OCI-LY1 (cell line): Measurements from ENCODE around the gene IFT57.
"Not testable (repeated sequence)": the region's sequence is repeated elsewhere in the genome, so short reads cannot be mapped to it uniquely, and the experiment has no call there.

ENCODE experiments used
- H2AFZ ChIP-seq: fragments of 200-600 bp; sonication (generic), shearing (Covaris generic); 2 replicates; pipeline ENCODE4 v1.6.0; 2014; ENCODE audit warnings: antibody characterized with exemption, mild to moderate bottlenecking, low read length
- H3F3A ChIP-seq: fragments of 200-600 bp; sonication (generic), shearing (Covaris generic); 2 replicates; pipeline ENCODE4 v1.6.0; 2014; ENCODE audit warnings: mild to moderate bottlenecking, antibody characterized with exemption, low read length, moderate library complexity; ENCODE audit not compliant: insufficient read depth
- H3K27ac ChIP-seq: fragments of 200-600 bp; sonication (generic); 2 replicates; pipeline ENCODE4 v1.5.1; 2014; ENCODE audit warnings: low read length, mixed run types, mild to moderate bottlenecking, low read depth; ENCODE audit not compliant: poor library complexity, severe bottlenecking
- H3K27me3 ChIP-seq: fragments of 200-600 bp; sonication (generic); 2 replicates; pipeline ENCODE4 v1.6.0; 2014; ENCODE audit warnings: antibody characterized with exemption, mild to moderate bottlenecking, low read length, moderate library complexity; ENCODE audit not compliant: insufficient read depth
- H3K36me3 ChIP-seq: fragments of 200-600 bp; sonication (generic); 2 replicates; pipeline ENCODE4 v1.6.1; 2014; ENCODE audit warnings: mild to moderate bottlenecking, antibody characterized with exemption, low read length, moderate library complexity, mixed read lengths; ENCODE audit not compliant: insufficient read depth
- H3K4me1 ChIP-seq: fragments of 200-600 bp; sonication (generic); 2 replicates; pipeline ENCODE4 v1.5.1; 2014; ENCODE audit warnings: mild to moderate bottlenecking, low read length, moderate library complexity; ENCODE audit not compliant: insufficient read depth, severe bottlenecking
- H3K4me2 ChIP-seq: fragments of 200-600 bp; sonication (generic), shearing (Covaris generic); 2 replicates; pipeline ENCODE4 v1.6.1; 2014; ENCODE audit warnings: low read length
- H3K4me3 ChIP-seq: fragments of 200-600 bp; sonication (generic); 2 replicates; pipeline ENCODE4 v1.5.1; 2014; ENCODE audit warnings: low read length, low read depth, mild to moderate bottlenecking, mixed read lengths; ENCODE audit not compliant: poor library complexity, severe bottlenecking
- H3K79me2 ChIP-seq: fragments of 200-600 bp; shearing (Covaris generic); 2 replicates; pipeline ENCODE4 v1.6.1; 2016; ENCODE audit warnings: mixed run types, low read length, mixed read lengths; ENCODE audit not compliant: insufficient read depth
- H3K9ac ChIP-seq: fragments of 200-600 bp; sonication (generic), shearing (Covaris generic); 2 replicates; pipeline ENCODE4 v1.6.1; 2014; ENCODE audit warnings: mild to moderate bottlenecking, low read length, mixed read lengths
- H3K9me2 ChIP-seq: fragments of 200-600 bp; sonication (generic), shearing (Covaris generic); 2 replicates; pipeline ENCODE4 v1.6.1; 2014; ENCODE audit warnings: low read depth, mild to moderate bottlenecking, low read length, mixed read lengths
- H3K9me3 ChIP-seq: fragments of 200-600 bp; shearing (Covaris generic); 2 replicates; pipeline ENCODE4 v1.6.1; 2014; ENCODE audit warnings: low read length, mixed read lengths
- H4K20me1 ChIP-seq: fragments of 200-600 bp; sonication (generic), shearing (Covaris generic); 2 replicates; pipeline ENCODE4 v1.6.0; 2016; ENCODE audit warnings: mild to moderate bottlenecking, low read length; ENCODE audit not compliant: insufficient read depth
- CTCF ChIP-seq: fragments of 200-600 bp; sonication (generic), shearing (Covaris generic); IDR thresholded peaks from 2 replicates; pipeline ENCODE4 v1.5.1; 2017; ENCODE audit warnings: mild to moderate bottlenecking, antibody characterized with exemption, low read length, moderate library complexity, mixed read lengths
- EZH2 ChIP-seq: fragments of 200-600 bp; sonication (generic), shearing (Covaris generic); IDR thresholded peaks from 2 replicates; pipeline ENCODE4 v1.8.0; 2017; ENCODE audit warnings: borderline replicate concordance, mixed run types, mild to moderate bottlenecking, antibody characterized with exemption, low read length, moderate library complexity, mixed read lengths

Gene IFT57

GRCh38 chr3:108156312-108156853 is 65.8 kb downstream of the IFT57 start:
- Histone ChIP-seq H2AFZ (no peak overlapping the region), H3K4me3 (no peak overlapping the region), H3K27me3 (no peaks in the 10 kb centered on the region), H3F3A (no peaks in the 10 kb centered on the region), H3K9me3 (no peaks in the 10 kb centered on the region), H3K9me2 (no peaks in the 10 kb centered on the region), H4K20me1 (no peaks in the 10 kb centered on the region), H3K4me2 (no peak overlapping the region), H3K4me1 (peaks cover 3% of the 10 kb centered on the region), H3K27ac (no peak overlapping the region), H3K36me3 (no peaks in the 10 kb centered on the region), H3K79me2 (no peaks in the 10 kb centered on the region), H3K9ac (no peak overlapping the region)
- TF ChIP-seq EZH2 (no peak), CTCF (no peak)

GRCh38 chr3:108155642-108156041 is 66.6 kb downstream of the IFT57 start:
- H2AFZ ChIP-seq, H3K9ac ChIP-seq, H3K27me3 ChIP-seq, H3K4me3 ChIP-seq, H3F3A ChIP-seq, H3K79me2 ChIP-seq, H3K36me3 ChIP-seq, H3K4me2 ChIP-seq, H3K9me3 ChIP-seq, H3K9me2 ChIP-seq, H4K20me1 ChIP-seq, H3K27ac ChIP-seq, H3K4me1 ChIP-seq: not testable (repeated sequence)

- Histone ChIP-seq H3F3A (no peaks in the 10 kb centered on the region), H2AFZ (no peak overlapping the region), H3K4me3 (no peak overlapping the region), H3K9ac (no peak overlapping the region), H3K27me3 (no peaks in the 10 kb centered on the region), H3K36me3 (no peaks in the 10 kb centered on the region), H3K79me2 (no peaks in the 10 kb centered on the region), H3K27ac (no peak overlapping the region), H3K4me2 (no peak overlapping the region), H3K4me1 (peaks cover 3% of the 10 kb centered on the region), H3K9me3 (no peaks in the 10 kb centered on the region), H4K20me1 (no peaks in the 10 kb centered on the region), H3K9me2 (no peaks in the 10 kb centered on the region)
- TF ChIP-seq CTCF (peak; percentile 80), EZH2 (no peak)
These were observed 68.7 kb downstream of the IFT57 start for GRCh38 chr3:108153451-108153981.

- H3K4me3 ChIP-seq = no peak overlapping the region
- no peaks in the 10 kb centered on the region for H3K79me2 ChIP-seq
- no peaks in the 10 kb centered on the region for H3F3A ChIP-seq
- no peaks in the 10 kb centered on the region for H3K9me3 ChIP-seq
- H3K27ac ChIP-seq = no peak overlapping the region
- no peaks in the 10 kb centered on the region for H4K20me1 ChIP-seq
- H3K9ac ChIP-seq = no peak overlapping the region
- no peak overlapping the region for H2AFZ ChIP-seq
- no peak overlapping the region for H3K4me2 ChIP-seq
- H3K4me1 ChIP-seq = peaks cover 3% of the 10 kb centered on the region
- no peaks in the 10 kb centered on the region for H3K9me2 ChIP-seq
- no peaks in the 10 kb centered on the region for H3K36me3 ChIP-seq
- TF ChIP-seq CTCF (no peak), EZH2 (no peak)
- H3K27me3 ChIP-seq = no peaks in the 10 kb centered on the region
These were observed 70.0 kb downstream of the IFT57 start for GRCh38 chr3:108152274-108152673.
